Activated CD8-positive, alpha-beta memory T cell treated with anti-CD3 and anti-CD28 coated beads, Interleukin-2, amount 50 U/mL, for 1 hour (primary cell): Measurements from ENCODE around the gene SIM1.

ENCODE experiments used
- DNase-seq: peaks from one replicate; pipeline ENCODE4 v3.0.0-alpha.2; 2020; ENCODE audit errors: extremely low read depth

Gene SIM1

DNA sequence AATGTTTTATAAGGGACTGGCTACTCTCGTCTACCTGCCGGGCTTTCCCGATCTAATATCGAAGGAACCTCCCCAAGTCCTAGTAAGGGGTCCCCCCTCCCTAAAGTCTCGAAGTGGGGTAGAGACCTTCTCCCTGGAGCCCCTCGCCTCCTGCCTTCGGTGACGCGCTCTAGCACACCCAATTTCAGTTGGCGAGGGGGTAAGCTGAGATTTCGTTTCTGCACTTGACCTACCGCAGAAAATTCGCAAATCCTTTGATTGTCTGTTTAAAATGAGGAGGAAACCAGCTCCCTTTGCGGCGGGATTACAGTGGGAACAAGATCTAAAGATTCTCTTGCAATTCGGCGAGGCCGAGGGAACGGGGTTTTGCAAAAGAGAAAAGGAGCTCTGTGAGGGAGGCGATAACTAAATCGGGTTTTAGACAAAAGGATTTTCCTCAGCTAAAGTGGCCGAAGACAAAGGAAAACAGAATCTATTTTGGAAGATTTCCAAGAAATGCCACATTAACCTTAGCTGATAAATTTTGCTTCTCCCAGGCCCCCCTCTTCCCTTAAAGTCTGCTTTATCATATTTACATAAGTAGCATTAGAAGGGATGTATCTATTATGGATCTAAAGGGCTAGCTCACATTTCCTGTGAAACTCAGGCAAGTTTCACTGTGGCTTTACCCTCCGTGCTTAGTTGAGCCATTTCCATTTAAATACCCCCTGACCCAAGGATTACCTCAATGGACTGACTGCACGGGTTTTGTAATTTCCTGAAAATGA is 8.4 kb downstream of the SIM1 start:
- no peak for DNase-seq

DNA sequence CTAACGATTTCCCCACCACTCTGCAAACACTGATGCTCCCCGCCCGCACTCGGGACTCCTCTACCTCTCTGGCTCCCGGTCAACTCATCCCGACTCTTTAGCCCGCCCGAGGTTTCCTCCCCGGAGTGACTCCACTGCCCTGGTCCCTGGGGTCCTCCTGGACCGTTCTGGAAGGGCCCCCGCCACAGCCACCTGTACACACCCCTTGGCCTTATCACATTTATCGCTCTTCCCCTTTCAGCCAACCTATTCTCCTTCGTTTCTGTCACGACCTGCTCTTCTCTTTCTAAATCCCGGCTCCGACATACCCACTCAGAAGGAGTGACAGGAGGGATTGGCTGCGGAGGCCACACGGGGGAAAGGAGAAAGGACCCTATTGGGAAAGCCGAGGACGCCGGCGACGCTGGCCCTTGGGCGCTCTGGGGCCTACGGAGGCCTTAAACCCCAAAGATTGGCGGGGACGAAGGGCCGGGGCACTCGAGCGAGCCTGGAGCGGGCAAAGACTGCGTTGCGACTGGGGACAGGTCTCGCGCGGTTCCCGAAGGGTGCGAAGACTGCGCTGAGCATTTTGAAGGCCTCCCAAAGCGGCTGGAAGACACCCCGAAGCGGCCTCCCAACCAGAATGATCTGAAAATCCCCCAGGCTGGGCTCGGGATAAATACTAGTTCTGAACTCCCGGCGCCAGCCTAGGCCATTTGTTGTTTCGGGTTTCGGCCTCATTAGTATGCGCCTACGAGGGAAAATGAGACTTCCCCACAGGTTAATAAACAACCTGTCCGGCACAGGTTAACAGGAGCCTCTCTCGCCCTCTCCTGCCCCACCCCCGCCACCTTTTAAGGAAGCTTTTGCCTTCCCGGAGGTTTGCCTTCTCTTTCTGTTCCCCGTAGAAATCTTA is 9.2 kb downstream of the SIM1 start:
- DNase-seq: no peak

DNA sequence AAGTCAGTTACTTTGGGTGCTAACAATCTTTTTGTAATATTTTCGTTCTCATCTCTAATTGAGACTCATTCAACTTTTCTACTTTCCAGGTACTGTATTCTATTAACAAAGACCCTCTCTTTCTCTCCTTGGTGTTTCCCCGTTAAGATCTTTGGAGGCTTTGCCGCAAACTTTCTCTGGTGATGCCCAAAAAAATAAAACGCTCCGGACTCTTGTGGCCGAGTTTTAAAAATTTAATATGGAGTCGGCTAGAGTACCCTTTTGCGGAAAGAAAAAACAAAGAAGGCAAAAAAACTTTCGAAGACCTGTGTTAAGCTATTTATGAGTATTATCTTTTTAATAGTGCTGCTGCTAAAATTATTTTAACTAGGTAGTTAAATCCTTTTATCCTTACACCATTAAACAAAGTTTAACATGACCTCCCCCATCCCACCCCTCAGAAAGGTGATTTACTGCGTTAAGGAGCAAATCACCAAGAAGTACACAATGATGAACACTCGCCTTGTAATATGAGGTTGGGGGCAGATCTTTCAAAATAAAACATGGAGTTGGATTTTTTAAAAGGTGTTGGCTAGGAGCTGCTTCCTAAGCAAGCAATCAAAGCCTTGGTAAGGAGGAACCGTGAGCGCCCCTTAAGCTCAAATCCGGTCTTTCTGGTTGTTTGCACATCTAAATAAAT is 10.0 kb downstream of the SIM1 start:
- no peak for DNase-seq

DNA sequence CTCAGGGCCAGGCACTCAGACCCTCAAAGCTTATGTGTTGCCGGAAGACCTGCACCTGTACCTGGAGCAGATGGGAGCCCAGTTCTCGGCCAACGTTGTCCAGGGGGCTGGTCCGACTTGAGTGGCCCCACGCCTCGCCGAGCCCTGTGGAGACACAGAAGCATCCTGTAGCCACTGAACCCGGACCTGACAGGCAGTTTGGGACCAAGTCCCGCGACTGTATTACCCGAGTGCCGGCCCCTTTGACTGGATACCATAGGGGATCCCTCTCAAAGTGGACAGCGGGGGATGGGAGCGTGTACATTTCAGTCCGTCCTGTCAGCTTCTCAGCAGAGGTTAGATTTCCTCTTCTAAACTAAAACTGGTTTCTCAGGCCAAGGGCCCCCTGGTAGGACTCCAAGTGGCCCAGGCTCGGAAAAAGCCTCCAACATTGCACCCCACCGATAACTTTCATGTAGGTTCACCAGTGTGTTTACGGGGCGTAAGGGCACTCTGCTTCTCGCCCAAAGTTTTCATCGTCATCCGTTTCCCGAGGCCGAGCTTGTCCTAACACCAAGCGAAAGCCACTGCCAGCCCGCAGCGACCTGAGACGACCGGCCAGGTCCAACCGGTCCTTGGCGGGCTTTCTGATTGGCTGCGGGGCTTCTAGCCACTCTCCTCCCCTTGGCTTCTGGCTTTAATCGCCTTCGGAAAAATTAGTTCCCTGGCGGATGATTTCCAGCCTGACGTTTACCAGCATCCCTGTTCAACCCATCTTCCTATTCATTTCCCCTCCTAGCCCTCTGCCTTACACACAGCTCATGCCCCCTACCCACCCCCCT is 10.8 kb downstream of the SIM1 start:
- DNase-seq: no peak

DNA sequence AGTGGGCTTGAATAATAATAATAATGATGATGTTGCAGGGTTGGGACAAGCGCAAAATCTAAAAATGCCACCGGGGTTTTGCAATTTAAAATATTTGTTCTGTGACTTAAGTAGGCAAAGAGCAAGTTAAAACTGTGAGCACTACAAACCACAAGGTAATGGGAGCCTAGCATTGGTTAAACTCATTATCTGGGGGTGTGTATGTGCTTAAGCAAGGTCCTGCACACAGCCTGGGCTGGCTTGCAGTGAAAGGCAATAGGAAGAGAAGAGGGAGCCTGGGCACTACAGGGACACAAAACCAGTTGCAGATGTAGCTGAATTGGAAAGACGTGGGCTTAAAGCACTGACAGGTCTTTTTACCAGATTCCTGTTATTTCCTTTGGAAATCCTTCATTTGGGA is 11.7 kb downstream of the SIM1 start:
- no peak for DNase-seq

DNA sequence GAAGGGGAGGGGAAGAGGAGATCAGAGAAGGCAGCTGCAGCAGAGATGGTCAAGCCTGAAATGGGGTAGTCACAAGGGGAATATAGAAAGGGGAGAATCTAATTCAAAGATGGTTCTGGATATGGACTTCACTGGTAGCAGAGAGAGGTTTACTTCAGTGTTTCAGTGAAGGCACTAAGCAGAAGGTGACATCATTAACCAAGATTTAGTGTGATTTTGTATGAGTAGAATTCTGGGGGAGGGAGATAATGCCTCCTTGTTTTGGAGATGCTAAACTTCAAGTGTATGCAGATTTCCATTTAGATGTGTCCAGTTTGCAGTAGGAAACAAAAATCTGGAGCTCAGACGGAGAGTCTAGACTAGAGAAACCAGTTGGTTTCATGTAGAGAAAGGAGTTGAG is 13.1 kb downstream of the SIM1 start:
- DNase-seq: no peak

DNA sequence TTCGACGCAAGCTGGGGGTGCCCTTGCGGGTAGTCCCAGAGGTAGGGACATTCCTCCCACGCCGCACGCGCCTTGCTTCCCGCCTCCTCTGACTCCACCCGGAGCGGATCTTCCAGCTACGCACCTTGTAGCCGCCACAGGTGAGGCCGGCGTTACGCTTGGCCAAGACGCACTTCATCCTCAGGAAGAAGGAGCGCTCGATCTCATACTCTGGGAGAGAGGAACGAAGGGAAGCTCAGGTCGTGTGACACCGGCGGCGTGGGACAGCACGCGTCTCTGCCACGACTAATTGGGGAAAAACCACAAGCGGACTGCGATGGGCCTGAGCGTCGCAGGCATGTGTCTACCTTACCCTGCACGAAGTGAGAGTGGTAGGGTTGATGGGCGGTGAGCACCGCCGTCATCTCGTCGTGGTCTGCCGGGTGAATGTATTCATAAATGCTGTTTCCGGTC is 15.5 kb downstream of the SIM1 start:
- DNase-seq: no peak

DNA sequence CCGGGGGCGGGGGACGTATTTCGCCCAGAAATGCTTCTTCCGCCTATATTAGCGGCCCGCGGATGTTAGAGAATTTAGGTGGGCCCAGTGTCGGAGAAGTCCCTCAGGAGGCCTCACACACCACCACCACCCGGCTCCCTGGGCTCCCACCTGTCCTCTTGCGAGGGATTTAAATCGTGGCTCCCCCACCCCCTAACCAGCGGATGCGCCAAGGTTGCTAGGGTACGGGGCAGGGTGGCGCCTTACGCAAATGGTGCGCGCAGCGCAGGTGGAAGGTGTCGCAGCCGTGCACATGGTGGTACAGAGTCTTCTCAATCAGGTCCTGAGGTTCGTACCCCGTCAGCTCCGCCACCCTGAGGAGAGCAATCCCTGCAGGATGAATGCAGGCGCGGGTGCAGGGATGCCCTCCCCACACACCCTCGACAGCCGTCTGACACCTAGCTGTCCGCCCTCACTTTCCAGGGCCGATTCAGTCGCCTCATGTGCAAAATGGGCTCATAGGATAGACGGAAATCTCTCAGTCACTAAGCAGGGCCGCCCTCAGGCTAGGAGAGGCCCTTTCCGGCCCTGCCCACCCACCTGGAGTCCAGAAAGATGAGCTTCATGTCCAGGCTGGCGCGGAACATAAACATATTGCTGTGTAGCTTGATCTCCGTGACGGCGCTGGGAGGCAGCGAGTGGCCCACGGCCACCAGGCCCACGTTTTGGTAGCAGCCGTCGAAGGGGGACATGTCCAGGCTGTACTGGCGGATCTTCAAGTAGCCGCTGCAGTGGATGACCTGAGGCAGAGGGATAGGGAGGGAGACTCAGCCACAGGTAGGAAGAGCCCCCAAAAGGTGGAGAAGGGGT is 16.6 kb downstream of the SIM1 start:
- no peak for DNase-seq

DNA sequence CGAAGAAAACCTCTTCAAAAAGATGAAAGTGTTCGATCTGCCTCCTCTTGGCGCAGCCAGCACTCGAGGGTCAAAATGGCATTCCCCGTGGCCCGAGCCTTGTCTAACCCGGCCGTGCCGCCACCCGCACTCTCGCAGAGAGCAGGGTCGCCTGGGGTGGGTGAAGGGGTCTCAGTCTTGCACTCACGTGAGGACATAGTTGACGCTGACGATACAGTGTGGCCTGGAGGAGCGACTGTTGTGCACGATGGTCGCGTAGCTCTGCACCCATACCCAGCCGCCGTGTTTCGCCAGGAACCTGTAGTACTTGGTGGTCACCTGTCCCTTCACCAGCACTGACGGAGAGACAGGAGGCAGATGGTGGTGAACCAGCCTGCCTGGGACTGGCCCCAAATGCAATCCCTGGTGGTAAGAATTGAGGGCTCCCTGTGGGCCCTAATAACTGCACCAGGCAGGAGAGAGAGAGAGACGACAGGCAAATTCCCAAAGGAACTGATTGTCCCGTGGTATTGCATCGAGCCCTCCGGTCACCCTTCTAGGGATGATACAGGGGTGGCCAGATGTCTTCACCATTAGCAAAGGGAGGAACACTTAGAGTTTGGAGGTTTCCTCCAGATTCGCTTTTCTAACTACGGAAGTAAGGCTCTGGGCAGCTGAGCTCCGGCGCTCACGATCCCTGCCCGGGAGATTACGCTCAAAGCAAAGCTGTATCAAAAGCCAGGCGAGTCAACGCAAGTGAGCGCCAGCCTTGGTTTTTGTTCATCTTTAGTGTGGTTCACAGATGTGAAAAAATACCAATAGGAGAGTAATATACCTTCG is 17.4 kb downstream of the SIM1 start:
- no peak for DNase-seq

DNA sequence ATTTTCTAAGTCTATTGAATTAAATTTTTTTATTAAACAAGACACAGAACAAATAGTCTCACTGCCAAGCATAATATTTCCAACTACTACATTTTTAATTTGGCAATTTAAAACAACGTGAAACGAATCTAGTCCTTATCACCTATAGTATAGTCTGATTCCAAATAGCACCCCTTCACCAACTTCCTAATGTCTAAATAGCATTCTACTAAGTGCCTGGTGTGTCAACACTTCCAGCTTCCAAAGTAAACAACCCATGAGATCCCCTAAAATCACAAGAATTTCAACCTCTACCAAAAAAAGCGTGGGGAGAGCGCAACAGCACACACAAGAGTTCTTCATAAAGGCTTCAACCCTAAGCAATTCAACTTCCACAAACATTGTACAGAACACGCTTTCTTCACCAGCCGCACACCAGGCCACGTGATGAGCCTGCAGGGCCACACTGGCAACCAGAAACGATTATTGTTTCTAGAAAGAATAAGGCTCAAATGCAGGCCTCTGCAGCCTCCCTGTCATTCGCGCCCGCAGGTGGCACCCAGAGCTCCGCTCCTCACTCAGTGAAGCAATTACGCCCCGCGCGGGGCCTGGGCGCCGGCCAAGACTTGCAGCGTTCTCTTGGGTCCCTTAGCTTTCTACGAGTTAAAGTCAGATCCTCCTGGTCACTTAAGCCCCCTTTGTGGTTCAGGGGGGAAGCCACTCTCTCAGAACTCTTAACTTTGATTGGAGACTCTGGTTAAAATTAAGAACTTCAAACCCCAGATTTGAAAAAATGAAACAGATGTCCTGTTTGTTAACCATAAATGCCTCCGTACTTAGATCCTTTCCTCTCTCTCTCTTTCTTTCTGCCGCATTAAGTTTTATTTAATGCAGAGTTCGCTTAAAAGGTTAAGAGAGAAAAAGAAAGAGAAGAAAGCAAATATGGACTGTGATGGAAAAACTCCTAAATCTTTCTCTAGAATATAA is 18.3 kb downstream of the SIM1 start:
- no peak for DNase-seq

DNA sequence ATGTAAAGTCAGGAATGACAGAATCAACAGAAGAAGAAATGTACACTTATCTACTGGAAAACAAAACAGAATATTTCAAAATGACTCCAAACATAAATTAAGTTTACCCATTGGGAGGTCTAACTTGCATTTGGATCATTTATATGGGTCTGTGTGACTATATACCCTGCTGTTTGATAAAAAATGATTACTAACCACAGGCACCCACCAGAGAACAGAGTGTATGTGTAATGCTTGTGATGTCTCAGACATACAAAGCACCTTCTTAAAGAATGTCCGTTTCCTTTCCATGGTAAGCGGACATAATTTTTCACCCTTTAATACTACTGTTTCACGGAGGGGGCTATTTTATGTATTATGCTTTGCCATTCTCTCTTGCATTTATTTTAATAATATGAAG is 19.2 kb downstream of the SIM1 start:
- DNase-seq: no peak

DNA sequence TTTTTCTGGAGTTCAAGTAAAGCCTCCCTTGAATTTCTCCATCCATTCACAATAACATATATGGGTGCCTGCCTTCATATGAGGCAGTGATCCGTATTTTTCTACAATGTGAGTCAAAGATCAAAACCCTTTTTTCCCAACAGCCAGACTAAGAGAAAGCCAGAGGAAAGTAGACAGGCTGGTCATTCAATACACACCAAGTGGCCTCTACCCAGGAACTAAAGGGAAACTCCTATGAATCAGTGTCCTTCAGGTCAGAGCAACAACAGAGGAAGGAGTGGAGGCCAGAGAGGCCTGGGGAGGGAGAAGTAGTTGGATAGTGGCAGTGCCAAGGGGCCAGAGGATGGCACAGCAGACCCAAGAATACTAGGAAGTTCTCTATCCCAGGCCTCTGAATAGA is 23.8 kb downstream of the SIM1 start:
- no peak for DNase-seq

DNA sequence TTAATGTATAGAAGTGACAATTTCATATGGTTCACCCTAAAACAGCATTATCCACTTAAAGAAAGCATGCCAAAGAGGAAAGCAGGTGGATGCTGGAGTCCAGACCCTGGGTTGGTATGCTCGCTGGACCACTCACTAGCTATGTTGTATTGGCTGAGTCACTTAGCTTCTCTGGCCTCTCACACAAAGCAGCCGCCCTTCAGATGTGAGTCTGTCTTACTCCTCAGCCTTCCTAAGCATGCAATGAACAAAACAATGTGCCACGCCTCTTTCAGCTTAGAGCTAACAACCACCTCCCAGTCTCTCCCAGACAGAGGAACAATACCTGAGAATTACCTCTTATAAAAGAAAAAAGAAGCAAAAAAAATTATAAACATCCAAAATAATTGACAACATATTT is 29.4 kb downstream of the SIM1 start:
- no peak for DNase-seq

DNA sequence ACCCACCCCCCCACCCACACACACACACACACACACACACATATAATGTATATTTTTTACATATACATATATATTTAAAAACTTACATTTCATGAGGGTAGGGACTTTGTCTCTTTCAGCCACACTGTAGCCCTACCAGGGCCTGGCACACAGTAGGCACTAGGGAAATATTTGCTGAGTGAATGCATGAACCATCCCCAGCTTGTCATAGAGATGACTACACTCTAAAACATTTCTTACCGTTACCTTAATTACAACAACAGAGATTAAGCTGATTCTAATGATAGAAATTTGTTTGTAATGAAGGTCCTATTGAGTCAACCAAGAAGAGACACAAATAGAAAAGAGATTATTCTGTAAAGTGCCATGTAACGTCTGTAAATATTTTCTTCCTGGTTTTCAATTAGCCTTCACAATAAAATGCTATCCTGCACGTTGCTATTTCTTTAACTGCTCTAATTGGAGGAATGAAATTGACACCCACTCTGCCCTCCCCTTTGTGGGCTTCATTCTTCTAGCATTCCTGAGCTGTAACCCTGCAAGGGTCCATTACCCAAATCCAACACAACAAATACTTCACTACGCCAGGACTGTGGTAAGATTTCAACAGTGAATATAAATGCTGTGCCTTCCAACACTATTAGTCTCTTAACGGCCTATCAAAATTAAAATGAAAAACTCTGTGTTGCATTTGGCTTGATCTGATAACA is 30.8 kb downstream of the SIM1 start:
- no peak for DNase-seq

DNA sequence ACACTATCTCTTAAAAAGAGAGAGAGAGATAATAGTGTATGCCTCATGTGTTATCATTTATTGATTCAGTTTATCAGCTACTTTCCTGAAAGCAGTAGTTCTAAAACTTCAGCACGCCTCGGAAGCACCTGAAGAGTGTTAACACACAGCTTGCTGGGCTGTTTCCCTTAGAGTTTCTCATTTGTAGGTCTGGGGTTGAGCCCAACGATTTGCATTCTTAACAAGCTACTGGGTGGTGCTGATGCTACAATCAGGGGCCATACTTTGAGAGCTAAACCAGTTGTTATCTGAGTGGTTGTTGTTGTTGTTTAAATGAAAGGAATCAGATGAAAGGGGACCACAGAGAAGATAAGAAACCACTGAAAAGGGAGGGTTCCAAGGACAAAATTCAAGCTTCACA is 32.6 kb downstream of the SIM1 start:
- no peak for DNase-seq

DNA sequence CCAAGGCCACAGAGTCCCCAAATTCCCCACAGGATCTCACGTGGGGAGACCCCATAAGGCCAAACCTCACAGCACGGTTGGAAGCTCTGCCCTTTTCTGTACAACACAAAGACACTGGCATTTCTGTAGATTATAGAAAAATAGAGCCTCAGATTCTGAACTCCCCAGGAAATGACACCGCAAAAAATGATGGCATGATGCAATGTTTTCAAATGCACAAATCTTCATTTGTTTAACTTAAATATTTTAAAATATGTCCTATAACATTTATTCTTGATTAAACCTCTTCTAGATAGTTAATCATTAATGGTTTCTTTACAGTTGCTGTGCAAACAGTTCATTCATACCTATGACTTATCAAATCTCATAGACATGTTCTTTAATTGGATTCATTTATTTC is 33.8 kb downstream of the SIM1 start:
- DNase-seq: no peak

DNA sequence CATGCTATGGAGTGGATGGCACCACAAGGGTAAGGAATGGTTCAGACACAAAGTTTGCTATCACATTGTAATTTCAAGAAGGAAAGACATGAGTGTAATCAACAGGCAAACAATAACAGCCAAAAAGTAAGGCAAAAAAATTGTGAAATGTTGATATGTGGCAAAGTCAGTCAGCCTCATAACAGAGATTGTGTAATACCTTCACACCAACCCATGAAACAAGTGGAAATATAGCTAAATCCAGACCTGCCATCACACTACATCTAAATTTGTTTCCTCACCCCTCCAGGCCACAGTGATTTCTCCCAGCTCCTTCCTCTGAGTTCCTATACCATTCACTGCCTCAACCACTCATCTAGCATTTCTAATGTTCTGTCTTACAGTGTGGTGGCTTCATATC is 37.3 kb downstream of the SIM1 start:
- no peak for DNase-seq

DNA sequence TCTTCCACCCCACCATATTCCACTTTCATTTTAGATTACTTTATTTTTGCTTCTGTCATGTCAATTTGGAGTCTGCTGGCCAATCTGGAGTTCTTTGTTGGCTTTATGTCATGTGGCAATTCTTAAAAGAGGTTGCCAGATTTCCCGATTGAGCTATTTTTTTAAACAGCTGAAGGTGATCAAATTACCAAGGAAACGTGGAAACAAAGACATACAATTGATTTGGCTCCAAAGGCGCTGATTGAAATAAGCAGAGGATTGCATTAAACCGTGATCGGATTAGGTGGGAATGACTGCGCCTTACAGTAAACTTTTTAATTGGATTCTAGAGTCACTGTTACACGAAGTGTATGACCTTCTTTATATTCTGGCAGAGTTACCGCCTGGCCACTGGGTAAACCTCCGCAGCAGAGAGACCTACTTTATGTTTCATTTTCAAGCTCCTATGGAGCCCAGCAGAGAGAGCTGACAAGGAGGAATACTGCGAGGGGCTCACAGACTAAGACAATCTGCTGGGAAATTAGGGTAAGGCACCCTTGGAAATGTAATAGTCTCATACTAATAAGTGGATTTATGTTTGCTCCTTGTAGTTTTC is 37.9 kb downstream of the SIM1 start:
- no peak for DNase-seq
